Bronchial epithelial cell (primary cell): ENCODE results near the gene LSM6. TPM values are rescaled to one million over a fixed set of nuclear protein-coding genes. Genes with fewer than 3 reads are reported as not detected.

ENCODE experiments used
- DNase-seq: peaks from one replicate; pipeline ENCODE4 v3.0.0-alpha.2; 2010; ENCODE audit warnings: low read depth
- FAIRE-seq: peaks from 2 replicates; lab custom pipeline; 2011; peaks lifted over from hg19 to GRCh38; lab: Jason Lieb, UNC
- H3K27me3 ChIP-seq: 2 replicates; pipeline ENCODE4 v1.5.1; 2011; ENCODE audit warnings: low read length; ENCODE audit not compliant: control insufficient read depth, insufficient read depth
- H3K36me3 ChIP-seq: 2 replicates; pipeline ENCODE4 v1.5.1; 2011; ENCODE audit warnings: low read length; ENCODE audit not compliant: control insufficient read depth, insufficient read depth
- H3K4me3 ChIP-seq: 2 replicates; pipeline ENCODE4 v1.5.1; 2011; ENCODE audit warnings: mild to moderate bottlenecking, low read depth, low read length, control low read depth
- total RNA-seq: library from RNA; depleted of rRNA; stranded (reverse); fragments of >200 nt; gene quantifications from 2 replicates; pipeline ENCODE4 v1.2.1, GENCODE V29; 2014
- TF ChIP-seq, protein P1 (sequence below): IDR thresholded peaks from 2 replicates; pipeline ENCODE4 v1.5.1; 2011; ENCODE audit warnings: mild to moderate bottlenecking, moderate library complexity, low read length, control low read depth, inconsistent platforms; ENCODE audit not compliant: insufficient read depth, severe bottlenecking

Gene LSM6
- total RNA-seq, 1 donor from 2014 or later = 26.3 TPM

DNA sequence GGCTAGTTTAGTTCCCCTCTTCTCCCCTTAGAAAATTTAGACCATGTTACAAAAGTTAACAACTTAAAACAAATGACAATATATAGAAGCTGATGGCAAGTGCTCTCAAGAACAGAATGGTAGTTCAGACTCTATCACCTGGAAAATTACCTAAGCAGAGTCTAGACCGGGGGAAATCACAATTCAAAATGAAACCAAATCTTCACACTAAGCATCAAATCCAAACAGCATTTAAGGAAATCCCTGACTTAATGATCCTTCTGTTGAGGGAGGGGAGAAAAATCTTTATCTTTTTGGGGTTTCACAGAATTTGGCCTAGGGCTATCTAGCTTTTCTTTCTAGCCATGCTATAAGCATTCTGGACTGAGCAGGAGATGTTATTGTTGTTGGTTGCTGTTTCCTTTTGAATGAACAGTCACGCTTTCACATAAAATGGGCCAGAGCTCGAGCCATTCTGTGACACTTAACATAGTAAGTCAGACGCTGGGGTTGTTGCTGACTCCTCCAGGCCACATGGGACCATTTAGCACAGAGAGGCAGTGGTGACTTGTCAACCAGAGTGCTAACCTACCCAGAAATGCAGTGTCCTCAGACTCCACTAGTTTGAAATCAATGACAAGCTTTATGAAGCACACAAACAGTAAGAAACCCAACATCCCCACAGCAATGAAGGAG, 16.0 kb upstream of the LSM6 start:
- FAIRE-seq (no peak), DNase-seq (no peak)
- Histone ChIP-seq H3K27me3 (no peaks in the 10 kb centered on the region), H3K36me3 (no peaks in the 10 kb centered on the region), H3K4me3 (no peak overlapping the region)
- TF ChIP-seq, protein P1, sequence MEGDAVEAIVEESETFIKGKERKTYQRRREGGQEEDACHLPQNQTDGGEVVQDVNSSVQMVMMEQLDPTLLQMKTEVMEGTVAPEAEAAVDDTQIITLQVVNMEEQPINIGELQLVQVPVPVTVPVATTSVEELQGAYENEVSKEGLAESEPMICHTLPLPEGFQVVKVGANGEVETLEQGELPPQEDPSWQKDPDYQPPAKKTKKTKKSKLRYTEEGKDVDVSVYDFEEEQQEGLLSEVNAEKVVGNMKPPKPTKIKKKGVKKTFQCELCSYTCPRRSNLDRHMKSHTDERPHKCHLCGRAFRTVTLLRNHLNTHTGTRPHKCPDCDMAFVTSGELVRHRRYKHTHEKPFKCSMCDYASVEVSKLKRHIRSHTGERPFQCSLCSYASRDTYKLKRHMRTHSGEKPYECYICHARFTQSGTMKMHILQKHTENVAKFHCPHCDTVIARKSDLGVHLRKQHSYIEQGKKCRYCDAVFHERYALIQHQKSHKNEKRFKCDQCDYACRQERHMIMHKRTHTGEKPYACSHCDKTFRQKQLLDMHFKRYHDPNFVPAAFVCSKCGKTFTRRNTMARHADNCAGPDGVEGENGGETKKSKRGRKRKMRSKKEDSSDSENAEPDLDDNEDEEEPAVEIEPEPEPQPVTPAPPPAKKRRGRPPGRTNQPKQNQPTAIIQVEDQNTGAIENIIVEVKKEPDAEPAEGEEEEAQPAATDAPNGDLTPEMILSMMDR = no peak

DNA sequence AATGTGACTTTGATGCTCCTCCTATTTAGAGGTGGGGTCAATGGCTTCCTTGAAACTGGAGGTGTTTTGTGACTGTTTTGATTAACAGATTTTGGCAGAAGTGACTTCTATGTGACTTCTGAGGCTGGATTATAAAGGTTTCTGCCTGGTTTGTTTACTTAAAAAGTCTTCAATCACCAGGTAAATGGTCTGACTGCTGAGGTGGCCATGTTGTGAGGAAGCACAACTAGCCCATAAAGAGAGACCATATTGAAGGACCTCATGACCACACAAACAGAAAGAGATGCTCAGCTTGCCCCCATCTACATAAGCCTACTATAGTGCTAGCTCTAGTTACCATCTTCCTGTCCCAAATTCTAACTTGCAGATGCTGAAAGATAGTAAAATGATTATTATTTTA, 14.3 kb upstream of the LSM6 start:
- Histone ChIP-seq H3K36me3 (no peaks in the 10 kb centered on the region), H3K27me3 (no peaks in the 10 kb centered on the region), H3K4me3 (no peak overlapping the region)
- no peak for FAIRE-seq
- TF ChIP-seq, protein P1 = no peak
- DNase-seq = no peak

DNA sequence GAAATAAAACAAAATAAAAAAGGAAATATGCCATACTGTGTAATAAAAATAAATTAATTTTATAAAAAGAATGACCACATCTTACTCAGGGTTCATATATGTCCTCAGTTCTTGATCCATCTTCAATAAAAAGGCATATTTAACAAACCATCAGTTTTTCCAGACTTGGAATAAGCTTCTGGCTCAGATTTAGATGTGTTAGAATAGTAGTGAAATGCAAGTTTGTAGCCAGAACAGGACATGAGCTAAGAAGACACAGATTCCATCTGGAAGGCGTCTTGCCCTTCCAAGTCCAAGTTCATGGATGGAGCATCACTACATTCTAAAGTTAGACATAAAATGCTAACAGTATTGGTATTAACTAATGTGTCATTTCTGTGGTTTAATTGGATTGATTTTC, 10.3 kb upstream of the LSM6 start:
- TF ChIP-seq, protein P1 = no peak
- H3K4me3 ChIP-seq = no peak overlapping the region
- DNase-seq (no peak), FAIRE-seq (no peak)
- no peaks in the 10 kb centered on the region for H3K36me3 ChIP-seq
- no peaks in the 10 kb centered on the region for H3K27me3 ChIP-seq

DNA sequence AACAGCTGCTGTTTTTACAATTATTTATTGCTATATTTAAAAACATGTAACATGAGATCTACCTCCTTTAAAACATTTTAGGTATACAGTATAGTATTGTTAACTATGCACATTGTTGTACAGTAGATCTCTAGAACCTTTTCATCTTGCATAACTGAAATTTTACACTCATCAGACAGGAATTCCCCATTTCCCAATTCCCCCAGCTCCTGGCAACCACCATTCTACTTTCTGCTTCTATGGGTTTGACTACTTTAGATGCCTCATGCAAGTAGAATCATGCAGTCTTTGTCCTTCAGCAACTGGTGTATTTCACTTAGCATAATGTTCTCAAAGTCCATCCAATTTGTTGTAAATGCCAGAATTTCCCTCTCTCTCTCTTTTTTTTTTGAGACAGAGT, 9.7 kb upstream of the LSM6 start:
- DNase-seq (peak; percentile 94), FAIRE-seq (no peak)
- Histone ChIP-seq H3K27me3 (no peaks in the 10 kb centered on the region), H3K4me3 (no peak overlapping the region), H3K36me3 (no peaks in the 10 kb centered on the region)
- TF ChIP-seq, protein P1 = no peak

DNA sequence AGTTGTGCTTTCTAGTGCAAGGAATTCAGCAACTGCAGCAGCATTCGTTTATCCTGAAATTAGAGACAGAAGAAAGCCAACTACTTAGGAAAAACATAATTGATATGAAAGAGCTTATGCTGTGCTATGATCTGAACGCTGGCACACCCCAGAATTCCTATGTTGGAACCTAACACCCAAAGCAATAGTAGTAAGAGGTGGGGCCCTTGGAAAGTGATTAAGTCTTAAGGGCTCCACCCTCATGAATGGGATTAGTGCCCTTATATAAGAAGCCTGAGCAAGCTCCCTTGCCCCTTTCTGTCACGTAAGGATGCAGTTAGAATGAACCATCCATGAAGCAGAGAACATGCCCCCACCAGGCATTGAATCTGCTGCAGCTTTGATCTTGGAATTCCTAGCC, 5.4 kb upstream of the LSM6 start:
- Histone ChIP-seq H3K27me3 (no peaks in the 10 kb centered on the region), H3K36me3 (no peaks in the 10 kb centered on the region), H3K4me3 (no peak overlapping the region)
- DNase-seq = no peak
- TF ChIP-seq, protein P1 = no peak
- no peak for FAIRE-seq

DNA sequence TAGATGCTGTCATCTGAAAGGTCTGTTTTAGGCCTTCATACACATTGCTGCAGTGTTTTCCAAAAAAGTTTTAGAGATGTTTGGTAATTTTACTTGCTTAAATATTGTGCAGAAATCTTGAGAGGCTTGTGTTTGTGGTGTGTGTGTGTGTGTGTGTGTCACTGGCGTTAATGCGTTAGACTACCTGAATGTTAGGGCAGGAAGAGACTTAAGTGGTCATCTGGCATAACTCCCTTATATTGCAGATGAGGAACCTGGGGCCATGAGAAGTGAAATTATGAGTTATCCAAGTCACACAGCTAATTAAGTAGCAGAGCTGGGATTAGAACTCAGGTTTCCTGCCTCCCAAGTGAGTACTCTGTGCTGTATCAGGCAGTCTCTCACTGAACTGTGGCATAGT, 1.4 kb downstream of the LSM6 start:
- TF ChIP-seq, protein P1 = no peak
- FAIRE-seq (no peak), DNase-seq (no peak)
- H3K36me3 ChIP-seq = peaks cover 2% of the 10 kb centered on the region
- no peak overlapping the region for H3K4me3 ChIP-seq
- no peaks in the 10 kb centered on the region for H3K27me3 ChIP-seq
